ENCODE measurements around the gene ZNF732.
"Not testable (repeated sequence)": the region's sequence is repeated elsewhere in the genome, so short reads cannot be mapped to it uniquely, and the experiment has no call there.

The ZNF732 gene

GRCh38 chr4:304969-305680, at the start of gene ZNF732:
ZNF732 (minus strand) TSS chr4:305474; CDS start chr4:305310, 164 bp downstream.
- DNase-seq: no peak
- in situ Hi-C loops (cut with MboI; ENCODE audit: low pct_unique_long_range_greater_than_20kb, low sequenced_read_pairs): no loop called here

GRCh38 chr4:340011-340410, 34.7 kb upstream of the ZNF732 start:
- in situ Hi-C loops (cut with MboI; ENCODE audit: low pct_unique_long_range_greater_than_20kb, low sequenced_read_pairs): no loop called here
- no peak for DNase-seq

- in situ Hi-C loops (cut with MboI; ENCODE audit: low pct_unique_long_range_greater_than_20kb, low sequenced_read_pairs): no loop called here
- no peak for DNase-seq
These were observed 33.5 kb upstream of the ZNF732 start for GRCh38 chr4:338759-339097.

GRCh38 chr4:337932-338758, 32.9 kb upstream of the ZNF732 start:
- no peak for DNase-seq
- in situ Hi-C loops (cut with MboI; ENCODE audit: low pct_unique_long_range_greater_than_20kb, low sequenced_read_pairs): no loop called here

DNA sequence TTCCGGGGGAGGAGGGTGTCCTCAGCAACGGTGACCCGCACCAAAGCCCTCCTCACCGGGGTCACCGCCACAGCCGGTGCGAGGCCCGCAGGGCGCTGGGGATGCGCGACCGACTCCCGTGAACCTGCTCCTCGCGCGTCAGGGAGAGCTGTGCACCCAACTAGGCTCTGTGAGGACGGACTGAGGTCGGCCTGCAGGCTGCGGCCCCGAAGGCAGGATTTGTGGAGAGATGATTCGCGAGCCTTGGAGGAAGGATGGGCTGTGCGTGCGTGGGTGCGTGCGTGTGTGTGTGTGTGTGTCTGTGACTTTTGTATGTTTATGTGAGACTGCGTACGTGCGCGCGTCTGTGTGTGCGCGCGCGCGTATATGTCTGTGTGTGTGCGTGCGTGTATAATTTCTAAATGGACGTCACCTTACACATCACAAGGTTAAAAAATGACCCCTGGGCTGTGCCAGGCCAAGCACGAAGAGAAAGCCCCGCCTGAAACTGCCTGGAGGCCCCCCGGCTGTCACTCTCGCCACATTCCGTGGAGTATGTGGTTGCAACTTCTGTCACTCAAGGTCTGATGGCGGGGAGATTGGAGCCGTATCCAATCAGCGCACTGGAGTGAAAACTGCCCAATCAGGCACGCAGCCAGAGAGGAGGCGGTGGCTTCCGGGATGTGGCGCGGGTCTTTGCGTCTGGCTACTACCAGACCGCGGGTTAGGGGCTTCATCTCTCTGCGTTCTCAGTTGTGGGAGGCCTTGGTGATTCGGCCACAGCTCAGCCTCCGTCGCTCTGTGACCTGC, 32.1 kb upstream of the ZNF732 start, which contains the start of gene ZNF141:
ZNF141 (plus strand) TSS at position 672 of the 789 bp plus-strand sequence. CDS start 170 bp downstream, outside the sequence.
- in situ Hi-C loops (cut with MboI; ENCODE audit: low pct_unique_long_range_greater_than_20kb, low sequenced_read_pairs): no loop called here
- DNase-seq: no peak

- no peak for DNase-seq
- in situ Hi-C loops (cut with MboI; ENCODE audit: low pct_unique_long_range_greater_than_20kb, low sequenced_read_pairs): no loop called here
These were observed 31.5 kb upstream of the ZNF732 start for GRCh38 chr4:336893-337142.

- DNase-seq: no peak
- in situ Hi-C loops (cut with MboI; ENCODE audit: low pct_unique_long_range_greater_than_20kb, low sequenced_read_pairs): no loop called here
These were observed 31.0 kb upstream of the ZNF732 start for GRCh38 chr4:336099-336892.

- in situ Hi-C loops (cut with MboI; ENCODE audit: low pct_unique_long_range_greater_than_20kb, low sequenced_read_pairs): no loop called here
- no peak for DNase-seq
These were observed 30.2 kb upstream of the ZNF732 start for GRCh38 chr4:335515-335914.

DNA sequence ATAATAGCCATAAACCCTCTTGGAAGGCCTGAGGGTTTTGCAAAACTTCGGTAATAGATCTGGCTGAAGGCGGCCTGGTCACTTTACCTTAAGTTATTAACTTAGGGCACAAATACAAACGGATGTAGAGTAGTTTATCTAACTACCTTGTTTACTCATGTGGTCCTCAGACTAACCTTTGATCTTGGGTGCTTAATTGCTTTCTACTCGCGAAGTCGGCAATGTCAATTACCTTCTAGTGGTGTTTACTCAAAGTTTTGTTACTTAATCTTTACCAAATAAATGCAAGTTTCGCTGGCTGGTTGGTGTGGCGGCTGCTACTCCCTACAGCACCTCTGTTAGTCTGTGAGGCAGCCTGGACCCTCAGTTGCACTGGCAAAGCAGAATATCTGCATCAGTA, 23.5 kb upstream of the ZNF732 start:
- in situ Hi-C loops (cut with MboI; ENCODE audit: low pct_unique_long_range_greater_than_20kb, low sequenced_read_pairs): no loop called here
- no peak for DNase-seq

- no peak for DNase-seq
- in situ Hi-C loops (cut with MboI; ENCODE audit: low pct_unique_long_range_greater_than_20kb, low sequenced_read_pairs): no loop called here
These were observed 9.1 kb upstream of the ZNF732 start for GRCh38 chr4:314296-314903.

DNA sequence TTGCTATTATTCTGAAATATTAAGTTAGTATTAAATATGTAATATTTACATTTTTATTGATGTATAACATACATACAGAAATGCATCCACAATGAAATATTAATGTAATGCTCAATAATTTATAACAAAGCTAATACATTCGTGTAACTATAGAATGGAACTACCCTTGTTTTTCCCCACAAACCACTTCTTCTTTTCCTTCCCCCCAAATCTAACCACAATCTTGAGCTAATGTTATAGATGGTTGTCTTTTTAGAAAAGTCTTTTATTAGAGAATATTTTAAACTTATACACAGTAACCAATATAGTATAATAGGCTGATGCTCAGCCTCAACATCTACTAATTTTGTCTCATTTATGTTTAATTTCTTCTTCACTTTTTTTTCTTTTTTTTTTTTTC, 4.5 kb upstream of the ZNF732 start:
- in situ Hi-C loops (cut with MboI; ENCODE audit: low pct_unique_long_range_greater_than_20kb, low sequenced_read_pairs): no loop called here
- DNase-seq: no peak

GRCh38 chr4:306551-306961, 1.3 kb upstream of the ZNF732 start:
- DNase-seq: peak; percentile 93
- in situ Hi-C loops (cut with MboI; ENCODE audit: low pct_unique_long_range_greater_than_20kb, low sequenced_read_pairs): no loop called here

GRCh38 chr4:304516-304915, 758 bp downstream of the ZNF732 start:
- DNase-seq; in situ Hi-C loops (cut with MboI; ENCODE audit: low pct_unique_long_range_greater_than_20kb, low sequenced_read_pairs): not testable (repeated sequence)

DNA sequence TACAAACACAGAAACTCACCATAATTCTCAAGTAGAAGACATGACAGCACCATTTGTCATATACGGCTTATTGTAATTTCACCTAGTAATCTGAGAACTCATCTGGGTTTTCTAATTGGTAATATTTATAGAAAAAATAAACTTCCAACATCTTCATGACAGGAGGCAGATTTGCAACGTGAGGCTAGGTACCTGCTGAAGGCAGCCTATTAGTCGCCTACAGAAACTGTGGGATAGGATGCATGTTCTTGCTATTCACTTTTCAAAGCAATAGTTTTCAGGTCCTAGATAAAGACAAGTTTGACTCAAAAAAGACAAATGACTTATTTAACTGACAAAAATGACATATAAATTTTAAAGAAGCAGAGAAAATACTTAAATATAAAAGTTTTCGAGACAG, 2.9 kb downstream of the ZNF732 start:
- no peak for DNase-seq
- in situ Hi-C loops (cut with MboI; ENCODE audit: low pct_unique_long_range_greater_than_20kb, low sequenced_read_pairs): no loop called here

DNA sequence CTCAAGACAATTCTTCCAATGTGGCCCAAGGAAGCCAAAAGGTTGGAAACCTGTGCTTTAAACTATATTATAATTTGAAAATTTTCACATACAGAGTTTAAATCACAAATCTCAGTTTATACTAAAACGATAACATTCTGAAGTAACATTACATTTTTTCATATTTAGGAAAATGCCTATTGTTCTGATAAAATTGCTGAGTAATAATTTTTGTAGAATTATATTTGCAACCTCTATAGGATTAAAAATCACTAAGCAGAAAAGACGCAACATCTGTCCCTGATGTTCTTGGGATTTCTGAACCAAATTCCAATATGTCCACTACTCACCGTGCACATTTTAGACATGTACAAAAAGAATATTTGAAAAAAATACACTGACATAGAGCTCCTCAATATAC, 10.5 kb downstream of the ZNF732 start:
- in situ Hi-C loops (cut with MboI; ENCODE audit: low pct_unique_long_range_greater_than_20kb, low sequenced_read_pairs): no loop called here
- no peak for DNase-seq

DNA sequence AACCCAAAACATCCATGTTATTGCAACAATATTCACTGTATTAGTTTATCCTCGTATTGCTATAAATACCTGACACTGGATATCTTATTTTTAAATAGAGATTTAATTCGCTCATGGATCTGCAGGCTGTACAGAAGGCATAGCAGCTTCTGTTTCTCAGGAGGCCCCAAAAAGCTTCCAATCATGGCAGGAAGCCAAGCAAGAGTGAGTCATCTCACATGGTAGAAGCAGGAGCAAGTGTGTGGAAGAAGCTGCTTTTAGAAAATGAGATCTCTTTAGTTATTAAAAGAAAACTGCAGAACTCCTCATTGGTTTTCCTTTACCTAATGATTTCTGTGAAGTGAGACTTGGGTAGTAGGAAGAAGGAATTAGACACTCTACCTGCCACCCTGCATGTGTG, 16.4 kb downstream of the ZNF732 start:
- in situ Hi-C loops (cut with MboI; ENCODE audit: low pct_unique_long_range_greater_than_20kb, low sequenced_read_pairs): no loop called here
- DNase-seq: no peak

DNA sequence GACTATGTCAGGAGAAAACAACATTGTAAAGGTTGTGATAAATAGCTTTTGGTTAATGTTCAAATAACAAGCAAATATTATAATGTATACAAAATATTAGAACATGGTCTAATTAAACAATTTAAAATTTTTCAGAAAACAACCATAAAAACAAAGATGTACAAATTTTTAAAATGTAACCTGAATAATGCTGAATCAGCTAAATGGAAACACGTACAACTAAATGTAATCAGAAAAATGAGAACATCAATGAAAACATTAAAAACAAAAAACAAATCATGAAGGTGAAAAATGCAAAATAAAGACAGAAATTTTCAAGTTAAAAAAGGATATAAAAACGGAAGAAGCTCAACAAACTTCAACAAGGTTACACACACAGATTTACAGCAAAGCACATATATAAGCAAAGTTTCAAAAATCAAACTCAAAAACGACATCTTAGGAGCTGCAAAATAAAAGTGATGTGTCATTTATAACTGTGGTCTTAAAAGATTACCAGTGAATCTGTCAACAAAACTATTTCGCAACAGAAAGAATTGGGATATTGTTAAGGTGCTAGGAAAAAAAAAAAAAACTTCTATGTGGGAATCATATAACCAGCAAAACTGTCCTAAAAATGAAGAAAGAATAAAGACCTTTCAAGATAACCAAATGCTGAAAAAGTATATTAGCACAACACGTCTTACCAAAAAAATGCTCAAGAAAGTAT, 31.8 kb downstream of the ZNF732 start:
- no peak for DNase-seq
- in situ Hi-C loops (cut with MboI; ENCODE audit: low pct_unique_long_range_greater_than_20kb, low sequenced_read_pairs): no loop called here

DNA sequence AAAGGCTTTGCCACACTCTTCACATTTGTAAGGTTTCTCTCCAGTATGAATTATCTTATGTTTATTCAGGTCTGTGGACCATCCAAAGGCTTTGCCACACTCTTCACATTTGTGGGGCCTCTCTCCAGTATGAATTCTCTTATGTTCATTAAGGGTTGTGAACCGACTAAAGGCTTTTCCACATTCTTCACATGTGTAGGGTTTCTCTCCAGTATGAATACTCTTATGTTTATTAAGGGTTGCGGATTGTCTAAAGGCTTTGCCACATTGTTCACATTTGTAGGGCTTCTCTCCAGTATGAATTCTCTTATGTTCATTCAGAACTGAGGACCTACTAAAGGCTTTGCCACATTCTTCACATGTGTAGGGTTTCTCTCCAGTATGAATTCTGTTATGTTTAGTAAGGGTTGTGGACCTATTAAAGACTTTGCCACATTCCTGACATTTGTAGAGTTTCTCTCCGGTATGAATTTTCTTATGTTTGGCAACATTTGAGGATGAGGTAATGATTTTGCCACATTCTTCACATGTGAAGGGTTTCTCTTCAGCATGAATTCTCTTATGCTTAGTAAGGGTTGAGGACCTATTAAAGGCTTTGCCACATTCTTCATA, 33.7 kb downstream of the ZNF732 start:
- no peak for DNase-seq
- in situ Hi-C loops (cut with MboI; ENCODE audit: low pct_unique_long_range_greater_than_20kb, low sequenced_read_pairs): no loop called here

Measured in KBM-7 (cell line).